Osteocyte (in vitro differentiated cells): Measurements from ENCODE around the gene ARPIN. TPM values are rescaled to one million over a fixed set of nuclear protein-coding genes. Genes with fewer than 3 reads are reported as not detected.

Experiments
- DNase-seq: peaks from one replicate; pipeline ENCODE4 v3.0.0; 2021; ENCODE audit warnings: mixed read lengths; ENCODE audit not compliant: unreplicated experiment; ENCODE audit errors: extremely low spot score
- H3K27ac Mint-ChIP-seq: one replicate; pipeline ENCODE4 v1.8.0; 2021; ENCODE audit warnings: mild to moderate bottlenecking, mixed read lengths; ENCODE audit not compliant: unreplicated experiment
- H3K27me3 Mint-ChIP-seq: one replicate; pipeline ENCODE4 v1.8.0; 2021; ENCODE audit warnings: mixed read lengths; ENCODE audit not compliant: unreplicated experiment
- H3K36me3 Mint-ChIP-seq: one replicate; pipeline ENCODE4 v1.8.0; 2021; ENCODE audit warnings: mixed read lengths; ENCODE audit not compliant: unreplicated experiment
- H3K4me1 Mint-ChIP-seq: one replicate; pipeline ENCODE4 v1.8.0; 2021; ENCODE audit warnings: mixed read lengths; ENCODE audit not compliant: unreplicated experiment
- H3K4me3 Mint-ChIP-seq: one replicate; pipeline ENCODE4 v1.8.0; 2021; ENCODE audit warnings: mild to moderate bottlenecking, moderate library complexity, mixed read lengths; ENCODE audit not compliant: unreplicated experiment
- H3K9me3 Mint-ChIP-seq: one replicate; pipeline ENCODE4 v1.8.0; 2021; ENCODE audit warnings: mixed read lengths; ENCODE audit not compliant: unreplicated experiment
- CTCF ChIP-seq: fragments of 200-600 bp; sonication (generic); IDR thresholded peaks from 2 replicates; pipeline ENCODE4 v1.5.0; 2021; ENCODE audit warnings: antibody characterized with exemption, mild to moderate bottlenecking, moderate library complexity
- total RNA-seq: library from RNA; stranded (reverse); gene quantifications from 2 replicates; pipeline ENCODE4 v1.2.1, GENCODE V29; 2021

ARPIN gene
- total RNA-seq, 1 donor from 2014 or later, result 18.7 TPM

- Mint-ChIP-seq H3K36me3 (no peaks in the 10 kb centered on the region), H3K27ac (no peak overlapping the region), H3K9me3 (no peaks in the 10 kb centered on the region), H3K4me3 (no peak overlapping the region), H3K4me1 (peaks cover 13% of the 10 kb centered on the region), H3K27me3 (peaks cover 2% of the 10 kb centered on the region)
- TF ChIP-seq CTCF, result no peak
- no peak for DNase-seq
These were observed 4.8 kb upstream of the ARPIN start for GRCh38 chr15:89917442-89918101.

GRCh38 chr15:89916660-89917059, 3.9 kb upstream of the ARPIN start:
- TF ChIP-seq CTCF, result no peak
- Mint-ChIP-seq H3K4me1 (peaks cover 18% of the 10 kb centered on the region), H3K9me3 (no peaks in the 10 kb centered on the region), H3K36me3 (no peaks in the 10 kb centered on the region), H3K4me3 (no peak overlapping the region), H3K27me3 (peaks cover 2% of the 10 kb centered on the region), H3K27ac (no peak overlapping the region)
- no peak for DNase-seq

- no peaks in the 10 kb centered on the region for H3K36me3 Mint-ChIP-seq
- no peaks in the 10 kb centered on the region for H3K27me3 Mint-ChIP-seq
- DNase-seq, result no peak
- H3K27ac Mint-ChIP-seq, result peak overlapping the region; percentile 46
- no peak for TF ChIP-seq CTCF
- peak overlapping the region; percentile 88 for H3K4me3 Mint-ChIP-seq
- H3K9me3 Mint-ChIP-seq, result no peaks in the 10 kb centered on the region
- H3K4me1 Mint-ChIP-seq, result peaks cover 21% of the 10 kb centered on the region
These were observed 543 bp downstream of the ARPIN start for GRCh38 chr15:89912145-89912673.

- peaks cover 3% of the 10 kb centered on the region for H3K36me3 Mint-ChIP-seq
- no peak for TF ChIP-seq CTCF
- H3K27me3 Mint-ChIP-seq, result no peaks in the 10 kb centered on the region
- H3K4me3 Mint-ChIP-seq, result peak overlapping the region; percentile 88
- DNase-seq, result no peak
- H3K9me3 Mint-ChIP-seq, result no peaks in the 10 kb centered on the region
- H3K4me1 Mint-ChIP-seq, result peaks cover 16% of the 10 kb centered on the region
- H3K27ac Mint-ChIP-seq, result no peak overlapping the region
These were observed 1.7 kb downstream of the ARPIN start for GRCh38 chr15:89910891-89911626.

GRCh38 chr15:89909611-89910010, 3.1 kb downstream of the ARPIN start:
- peaks cover 16% of the 10 kb centered on the region for H3K4me1 Mint-ChIP-seq
- TF ChIP-seq CTCF, result no peak
- H3K4me3 Mint-ChIP-seq, result no peak overlapping the region
- H3K9me3 Mint-ChIP-seq, result no peaks in the 10 kb centered on the region
- H3K36me3 Mint-ChIP-seq, result peaks cover 9% of the 10 kb centered on the region
- H3K27ac Mint-ChIP-seq, result no peak overlapping the region
- no peak for DNase-seq
- H3K27me3 Mint-ChIP-seq, result no peaks in the 10 kb centered on the region
